Right lung (tissue), 5 donors: ENCODE measurements around the gene ZNF70. TPM values are rescaled to one million over a fixed set of nuclear protein-coding genes. Genes with fewer than 3 reads are reported as not detected.

ENCODE experiments used
- DNase-seq, 2 donors: peaks; one replicate each; pipeline ENCODE4 v3.0.0-alpha.2; 2013
- polyA plus RNA-seq, 5 donors: library from polyadenylated mRNA; unstranded; fragments of 120-200 nt; gene quantifications; one replicate each; pipeline versions ENCODE4 v1.2.1 to v1.2.3, GENCODE V29; 2013; ENCODE audit warnings: inconsistent platforms in 1 of 5, low replicate concordance in 1 of 5; ENCODE audit not compliant: insufficient read length in 5 of 5, insufficient read depth in 1 of 5

ZNF70 gene
- polyA plus RNA-seq, 5 donors, result 6.8 to 10.0 (median 7.1) TPM

DNA sequence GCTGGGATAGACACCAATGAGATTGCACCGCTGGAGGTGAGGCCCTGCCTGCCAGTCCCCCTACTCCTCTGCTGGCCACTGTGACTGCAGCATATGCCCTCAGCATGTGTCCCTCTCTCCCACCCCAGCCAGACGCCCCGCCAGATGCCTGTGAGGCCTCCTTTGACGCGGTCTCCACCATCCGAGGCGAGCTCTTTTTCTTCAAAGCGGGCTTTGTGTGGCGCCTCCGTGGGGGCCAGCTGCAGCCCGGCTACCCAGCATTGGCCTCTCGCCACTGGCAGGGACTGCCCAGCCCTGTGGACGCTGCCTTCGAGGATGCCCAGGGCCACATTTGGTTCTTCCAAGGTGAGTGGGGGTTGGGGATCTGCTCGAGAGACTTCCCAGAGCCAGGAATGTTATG lies 30.2 kb upstream of the ZNF70 start:
- no peak for DNase-seq

DNA sequence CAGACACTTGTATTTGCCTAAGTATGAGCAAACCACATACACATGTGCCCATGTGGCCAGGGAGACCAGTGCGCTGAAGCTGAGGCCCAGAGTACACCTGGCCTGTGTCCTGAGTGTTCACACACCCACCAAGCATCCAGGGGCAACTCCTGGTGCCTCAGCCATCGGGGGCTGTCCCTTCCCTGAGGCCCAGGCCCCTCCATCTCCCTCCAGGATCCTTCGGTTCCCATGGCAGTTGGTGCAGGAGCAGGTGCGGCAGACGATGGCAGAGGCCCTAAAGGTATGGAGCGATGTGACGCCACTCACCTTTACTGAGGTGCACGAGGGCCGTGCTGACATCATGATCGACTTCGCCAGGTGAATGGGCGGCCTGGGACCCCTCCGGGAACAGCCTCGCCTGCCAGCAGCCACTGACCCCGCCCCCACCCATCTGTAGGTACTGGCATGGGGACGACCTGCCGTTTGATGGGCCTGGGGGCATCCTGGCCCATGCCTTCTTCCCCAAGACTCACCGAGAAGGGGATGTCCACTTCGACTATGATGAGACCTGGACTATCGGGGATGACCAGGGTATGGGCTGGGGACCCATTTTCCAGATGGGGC lies 29.3 kb upstream of the ZNF70 start:
- DNase-seq, result no peak

DNA sequence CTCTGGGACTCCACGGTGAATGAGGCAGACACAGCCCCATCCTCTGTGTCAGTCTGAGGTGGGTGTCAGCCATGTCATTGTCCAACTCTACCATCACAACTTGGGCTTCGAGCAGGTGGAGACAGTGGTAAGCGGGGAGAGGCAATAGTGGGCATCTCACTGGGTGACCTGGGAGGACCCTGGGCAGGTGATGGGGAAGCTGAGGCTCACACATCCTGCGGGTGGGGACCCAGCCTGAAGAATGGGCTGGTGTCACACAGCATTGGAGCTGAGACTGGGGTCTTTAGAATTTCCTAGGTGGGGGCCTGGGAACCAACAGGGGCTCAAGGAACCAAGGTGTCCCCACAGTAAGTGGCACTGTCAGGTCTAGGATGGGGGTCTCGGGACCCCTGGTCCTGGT lies 28.8 kb upstream of the ZNF70 start:
- DNase-seq, result no peak

DNA sequence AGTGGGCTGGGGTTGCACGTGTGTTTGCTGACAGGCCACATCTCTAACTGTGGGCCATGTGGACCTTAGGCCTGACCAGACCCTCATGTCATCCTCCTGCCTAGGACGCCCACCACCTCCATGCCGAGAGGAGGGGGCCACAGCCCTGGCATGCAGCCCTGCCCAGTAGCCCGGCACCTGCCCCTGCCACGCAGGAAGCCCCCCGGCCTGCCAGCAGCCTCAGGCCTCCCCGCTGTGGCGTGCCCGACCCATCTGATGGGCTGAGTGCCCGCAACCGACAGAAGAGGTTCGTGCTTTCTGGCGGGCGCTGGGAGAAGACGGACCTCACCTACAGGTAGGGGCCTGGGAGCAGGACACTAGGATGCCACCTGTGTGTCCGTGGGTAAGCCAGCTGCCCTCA lies 28.2 kb upstream of the ZNF70 start:
- no peak for DNase-seq

DNA sequence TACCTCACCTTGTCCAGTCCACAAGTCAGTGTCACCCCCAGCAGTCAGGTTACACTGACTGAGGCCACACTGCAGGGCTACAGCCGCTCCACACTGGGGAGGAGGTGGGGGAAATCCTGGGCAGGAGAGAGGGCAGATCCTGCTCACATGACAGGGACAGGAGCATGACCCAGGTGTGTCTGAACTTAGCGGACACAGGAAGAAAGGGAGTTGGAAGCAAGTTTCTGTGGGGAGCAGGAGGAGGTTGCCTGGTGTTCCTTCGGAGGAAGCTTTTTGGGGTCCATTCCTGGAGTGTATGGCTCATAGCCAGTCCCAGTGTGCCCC lies 27.6 kb upstream of the ZNF70 start:
- no peak for DNase-seq

DNA sequence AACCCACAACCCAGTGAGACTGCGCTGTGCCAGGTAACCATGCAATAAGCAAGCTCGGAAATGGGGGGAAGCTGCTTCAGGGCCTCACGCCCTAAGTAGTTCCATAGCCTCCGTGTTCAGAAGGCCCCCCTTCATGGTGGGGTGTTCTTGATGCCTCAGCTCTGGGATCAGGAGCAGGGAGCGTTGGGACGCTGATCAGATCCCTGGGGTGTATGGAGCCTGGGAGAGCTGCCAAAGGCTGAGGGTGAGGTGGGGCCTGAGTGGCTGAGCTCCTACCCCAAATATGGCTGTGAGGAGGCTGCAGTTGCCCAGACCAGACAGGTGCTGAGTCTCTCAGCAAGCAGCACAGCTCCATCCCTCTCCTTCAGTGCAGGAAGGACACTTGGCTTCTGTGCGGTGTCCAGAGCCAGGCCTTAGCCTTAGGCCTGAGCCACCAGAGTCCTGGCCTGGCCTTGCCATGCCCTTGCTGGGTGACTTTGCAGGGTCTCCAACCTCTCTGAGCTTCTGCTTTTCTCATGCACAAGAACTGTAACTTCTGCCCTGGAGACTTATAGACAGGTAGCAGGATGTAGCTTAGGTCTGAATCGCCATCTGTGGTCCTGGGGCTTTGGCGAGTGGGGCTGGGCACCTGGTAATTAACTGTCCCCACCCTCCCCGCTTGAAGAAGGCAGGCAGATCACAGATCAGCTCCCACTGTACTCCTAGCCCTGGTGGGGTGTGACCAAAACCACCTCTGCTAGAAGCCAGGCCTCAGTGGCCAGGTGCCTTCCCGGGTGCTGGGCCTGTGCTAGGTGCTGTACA lies 27.1 kb upstream of the ZNF70 start:
- no peak for DNase-seq

DNA sequence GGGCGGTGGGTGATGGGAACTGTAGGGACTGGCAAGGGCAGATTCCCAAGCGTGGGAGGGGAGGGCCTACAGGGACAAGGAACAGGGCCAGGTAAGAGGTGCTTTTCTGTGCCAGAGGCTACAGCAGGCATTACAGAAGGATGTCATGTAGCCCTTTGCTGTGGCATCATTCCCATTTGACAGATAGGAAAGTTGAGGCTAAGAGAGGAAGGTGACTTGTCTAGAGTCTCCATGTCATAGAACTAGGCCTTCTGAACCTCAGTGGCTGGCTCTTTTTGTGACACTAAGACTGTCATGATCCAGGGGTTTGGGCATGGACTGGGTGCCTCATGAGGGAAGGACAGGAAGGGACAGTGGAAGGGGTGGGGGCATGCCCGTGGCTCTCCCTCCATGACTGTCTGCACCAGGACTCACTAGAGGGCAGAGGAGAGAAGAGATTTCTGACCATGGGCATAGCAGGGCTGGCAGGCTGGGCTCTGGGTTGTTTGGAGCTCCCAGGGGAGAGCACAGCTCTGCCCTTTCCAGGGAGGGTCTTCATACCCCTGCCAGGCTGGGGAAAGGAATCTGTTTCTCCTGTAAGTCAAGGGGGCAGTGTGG lies 25.0 kb upstream of the ZNF70 start:
- DNase-seq, result no peak

DNA sequence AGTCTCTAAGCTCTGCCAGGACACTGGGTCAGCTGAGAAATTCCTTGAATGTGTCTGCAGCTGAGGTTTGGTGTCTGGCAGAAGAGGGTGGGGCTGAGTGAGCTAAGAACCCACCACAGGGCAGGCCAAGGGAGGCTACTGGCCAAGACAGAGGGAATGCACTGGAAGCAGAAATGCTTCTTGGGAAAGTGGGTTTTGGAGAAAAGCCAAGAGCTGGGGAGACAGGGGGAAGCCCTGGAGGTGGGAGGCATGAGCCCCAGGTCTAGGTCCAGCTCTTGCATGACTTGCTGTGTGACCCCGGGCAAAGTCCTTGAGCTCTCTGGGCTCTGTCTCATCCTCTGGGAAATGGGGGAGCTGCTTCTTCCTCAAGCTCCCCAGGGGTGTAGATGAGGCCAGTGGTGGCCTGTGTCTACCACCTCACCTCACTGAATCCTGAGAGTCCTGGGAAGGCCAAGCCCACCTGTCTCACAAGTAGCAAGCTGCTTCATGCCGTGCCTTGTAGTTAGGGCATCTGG lies 24.1 kb upstream of the ZNF70 start:
- DNase-seq, result no peak

DNA sequence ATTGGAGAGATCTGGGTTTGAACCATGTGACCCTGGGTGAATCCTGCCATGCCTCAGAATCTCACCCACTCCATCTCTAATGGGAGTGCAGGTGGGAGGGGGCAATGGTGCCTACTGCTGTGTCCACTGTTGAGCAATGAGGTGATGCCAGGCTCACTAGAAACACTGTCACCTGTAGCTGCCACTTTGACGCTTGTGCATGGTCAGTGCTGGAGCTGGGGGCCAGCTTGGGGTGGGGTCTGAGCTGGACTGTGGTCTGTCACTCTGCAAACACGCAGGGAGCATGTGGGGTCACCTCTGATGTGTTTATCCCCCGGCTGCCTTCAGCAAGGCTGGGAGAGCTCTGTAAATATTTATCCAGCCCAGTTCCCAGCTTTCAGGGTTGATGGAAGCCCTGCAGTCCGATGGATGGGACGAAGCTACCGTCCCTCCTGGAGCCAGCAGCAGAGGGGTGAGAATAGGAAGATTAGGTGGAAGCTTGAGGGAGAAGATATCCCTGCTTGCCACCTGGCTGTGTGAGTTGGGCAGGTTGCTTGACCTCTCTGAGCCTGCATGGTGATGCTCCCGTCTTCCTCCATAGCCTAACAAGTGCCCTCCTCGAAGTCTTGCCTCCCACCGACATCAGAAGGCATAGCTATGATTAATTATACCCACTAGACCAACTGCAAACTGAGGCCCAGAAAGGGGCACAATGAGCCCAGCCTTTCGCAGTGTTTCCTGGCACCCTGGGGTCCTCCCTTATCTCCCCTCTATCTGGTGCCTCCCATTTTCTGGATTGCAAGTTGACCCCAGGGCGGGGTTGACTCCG lies 23.4 kb upstream of the ZNF70 start:
- DNase-seq, result no peak

DNA sequence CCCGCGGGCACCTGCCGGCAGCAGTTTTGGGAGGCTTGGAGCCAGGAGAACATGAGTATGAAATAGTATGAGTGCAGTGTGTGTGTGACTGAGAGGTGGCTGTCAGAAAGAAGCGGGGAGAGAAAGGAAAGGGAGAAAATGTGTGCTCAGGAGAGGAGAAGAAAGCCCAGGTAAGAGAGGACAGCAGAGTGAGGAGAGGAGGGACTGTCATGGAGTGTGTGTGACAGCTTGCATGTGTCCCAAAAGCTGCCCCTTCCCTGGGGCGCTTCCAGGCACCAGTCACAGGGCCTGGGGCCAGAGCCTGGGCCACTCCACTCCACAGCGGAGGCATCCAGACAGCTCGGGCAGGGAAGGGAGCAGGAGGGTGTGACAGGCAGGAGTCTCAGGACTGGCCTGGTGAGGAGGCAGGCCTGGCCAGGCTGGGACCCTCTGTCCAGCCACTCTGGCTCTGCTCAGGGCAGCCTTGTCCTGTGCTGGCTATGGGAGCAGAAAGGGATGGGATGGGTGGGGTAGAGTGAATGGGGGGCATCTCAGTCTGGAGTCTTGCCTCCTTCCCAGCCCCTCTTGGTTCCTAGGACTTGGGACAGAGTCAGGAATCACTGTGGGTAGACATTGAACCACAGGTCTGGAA lies 22.7 kb upstream of the ZNF70 start:
- DNase-seq, result no peak

DNA sequence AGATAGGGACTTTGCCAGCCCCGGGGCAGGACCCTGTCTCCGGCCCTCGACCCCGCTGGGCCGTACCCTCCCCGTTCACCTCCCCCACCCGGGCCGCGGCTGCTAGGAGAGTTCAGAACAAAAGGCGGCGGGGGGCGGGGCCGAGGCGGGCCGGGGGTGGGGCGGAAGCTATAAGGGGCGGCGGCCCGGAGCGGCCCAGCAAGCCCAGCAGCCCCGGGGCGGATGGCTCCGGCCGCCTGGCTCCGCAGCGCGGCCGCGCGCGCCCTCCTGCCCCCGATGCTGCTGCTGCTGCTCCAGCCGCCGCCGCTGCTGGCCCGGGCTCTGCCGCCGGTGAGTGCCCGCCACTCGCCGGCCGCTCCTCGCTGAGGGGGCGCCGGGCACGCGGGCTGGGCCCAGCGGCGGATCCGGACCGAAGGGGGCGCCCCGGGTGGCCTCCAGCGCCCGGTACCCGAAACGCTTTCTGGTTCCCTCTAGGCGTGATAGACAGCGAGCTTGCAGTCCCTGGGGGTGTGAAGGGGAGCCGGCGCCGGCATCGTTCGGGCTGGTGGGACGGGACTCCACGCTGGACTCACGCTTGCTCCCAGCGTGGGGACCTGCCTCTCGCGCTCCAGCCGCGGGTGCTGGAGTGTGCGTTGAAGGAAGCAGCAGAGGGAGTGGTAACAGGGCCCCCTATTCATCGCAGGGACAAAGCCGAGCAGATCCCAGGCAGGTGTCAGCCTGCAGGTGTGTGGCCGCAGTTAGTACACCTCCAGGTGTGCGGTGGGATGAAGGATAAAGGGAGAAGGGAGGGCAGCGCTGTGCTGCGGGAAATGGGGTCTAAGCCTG lies 21.9 kb upstream of the ZNF70 start, which contains the start of gene MMP11:
Gene MMP11 (plus strand): TSS at position 201 of the 825 bp plus-strand sequence. CDS start 22 bp downstream, at position 223.
- no peak for DNase-seq

DNA sequence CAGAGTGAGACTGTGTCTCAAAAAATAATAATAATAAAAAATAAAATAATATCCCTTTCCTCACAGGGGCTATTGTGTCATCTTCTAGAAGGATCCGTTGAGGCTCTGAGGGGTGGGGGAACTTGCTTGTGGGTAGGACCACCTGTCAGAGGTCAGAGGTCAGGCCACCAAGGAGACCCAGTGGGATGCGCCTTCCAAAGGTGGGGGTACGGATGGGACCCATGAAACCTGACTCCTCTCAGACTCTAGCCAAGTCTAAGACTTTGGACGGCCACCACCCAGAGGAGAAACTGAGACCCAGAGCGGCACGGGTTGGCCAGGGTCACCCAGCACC lies 21.4 kb upstream of the ZNF70 start:
- DNase-seq, result no peak

DNA sequence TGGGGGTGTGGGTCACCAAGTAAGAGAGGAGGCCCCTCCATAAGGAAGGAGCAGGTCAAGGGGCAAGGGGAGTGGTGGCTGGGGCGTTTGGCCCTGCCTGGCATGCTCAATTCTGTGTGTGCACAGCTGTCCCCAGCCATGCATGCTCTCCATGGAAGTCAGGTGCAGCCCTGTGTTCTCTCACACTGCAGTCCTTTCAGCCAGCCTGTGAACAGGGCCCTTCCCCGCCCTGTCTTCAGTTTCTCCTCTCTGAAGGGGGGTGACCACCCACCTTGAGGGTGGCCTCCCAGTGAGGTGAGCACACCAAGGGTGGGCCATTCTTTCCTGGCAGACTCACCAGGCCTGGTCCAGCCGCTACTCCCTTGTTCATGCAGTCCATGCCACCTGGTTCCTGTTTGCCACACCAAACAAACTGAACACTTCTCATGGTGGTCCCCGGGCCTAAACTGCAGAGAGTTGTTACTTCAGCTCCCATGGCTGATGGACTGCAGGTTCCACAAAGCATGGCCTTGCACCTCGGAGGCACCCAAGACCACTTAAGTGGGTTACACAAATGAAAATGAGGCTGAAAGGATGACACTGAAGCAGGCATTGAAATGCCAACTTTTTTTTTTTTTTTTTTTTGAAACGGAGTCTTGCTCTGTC lies 18.5 kb upstream of the ZNF70 start:
- DNase-seq, result no peak

DNA sequence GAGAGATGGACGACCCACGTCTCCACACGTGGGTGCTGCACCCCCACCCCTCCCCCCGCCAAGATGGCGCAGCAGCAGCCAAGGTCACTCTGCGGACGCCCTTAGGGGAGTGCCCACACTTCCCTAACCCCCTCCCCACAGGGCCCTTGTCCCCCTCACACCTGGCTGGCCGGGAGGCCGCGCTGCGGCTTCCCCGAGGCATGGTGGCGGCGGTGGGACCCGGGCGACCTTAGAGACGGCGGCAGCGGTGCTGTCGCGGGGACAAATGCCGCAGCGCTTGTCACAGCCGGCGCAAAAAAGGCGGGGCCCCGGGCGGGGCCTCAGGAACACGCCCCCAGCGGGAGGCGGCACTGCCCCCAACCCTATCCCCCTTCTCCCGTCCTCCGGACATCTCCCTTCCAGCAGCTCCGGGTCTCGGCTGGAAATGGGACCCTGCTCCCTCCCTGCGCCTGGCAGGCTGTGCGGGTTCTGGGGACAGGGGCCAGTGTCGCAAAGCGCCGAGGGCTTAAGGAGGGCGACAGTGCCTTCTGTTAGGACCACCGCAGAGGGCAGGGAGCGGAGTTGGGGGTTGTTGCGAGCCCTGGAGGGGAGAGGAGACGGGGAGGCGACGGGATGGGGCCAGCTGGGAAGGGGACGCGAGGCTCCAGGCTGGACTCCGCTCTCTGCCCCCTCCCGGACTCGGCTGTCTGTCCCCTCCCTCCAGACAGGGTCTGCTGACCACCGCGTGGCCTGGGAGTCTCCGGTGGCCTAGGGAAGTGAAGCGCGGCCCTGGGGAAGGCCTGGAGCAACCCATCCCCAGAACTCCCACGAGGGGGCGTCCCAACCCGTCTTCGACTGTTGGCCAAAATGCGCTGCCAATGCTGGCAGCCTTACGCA lies 17.0 kb upstream of the ZNF70 start, which contains the start of gene CHCHD10:
Gene CHCHD10 (minus strand): TSS at position 300 of the 876 bp plus-strand sequence. CDS start 98 bp downstream, at position 202.
- peak; percentile 80 for DNase-seq

DNA sequence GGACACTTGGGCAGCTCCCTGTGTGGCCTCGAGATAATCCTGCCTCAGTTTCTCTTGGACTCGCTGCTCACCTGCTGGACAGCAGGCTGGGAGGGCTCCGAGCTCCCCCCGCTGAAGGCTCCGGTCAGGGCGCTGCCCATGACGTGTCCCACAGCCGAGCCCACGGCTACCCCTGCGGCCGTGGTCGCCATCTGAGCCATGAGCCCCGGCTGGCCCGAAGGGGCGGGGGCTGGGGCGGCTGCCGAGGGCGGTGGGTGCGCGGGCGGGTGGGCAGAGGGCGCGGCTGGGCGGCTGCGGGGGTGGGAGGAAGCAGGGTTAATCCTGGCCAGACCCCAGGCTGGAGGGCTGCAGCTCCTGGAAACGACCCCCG lies 16.4 kb upstream of the ZNF70 start:
- DNase-seq, result no peak

DNA sequence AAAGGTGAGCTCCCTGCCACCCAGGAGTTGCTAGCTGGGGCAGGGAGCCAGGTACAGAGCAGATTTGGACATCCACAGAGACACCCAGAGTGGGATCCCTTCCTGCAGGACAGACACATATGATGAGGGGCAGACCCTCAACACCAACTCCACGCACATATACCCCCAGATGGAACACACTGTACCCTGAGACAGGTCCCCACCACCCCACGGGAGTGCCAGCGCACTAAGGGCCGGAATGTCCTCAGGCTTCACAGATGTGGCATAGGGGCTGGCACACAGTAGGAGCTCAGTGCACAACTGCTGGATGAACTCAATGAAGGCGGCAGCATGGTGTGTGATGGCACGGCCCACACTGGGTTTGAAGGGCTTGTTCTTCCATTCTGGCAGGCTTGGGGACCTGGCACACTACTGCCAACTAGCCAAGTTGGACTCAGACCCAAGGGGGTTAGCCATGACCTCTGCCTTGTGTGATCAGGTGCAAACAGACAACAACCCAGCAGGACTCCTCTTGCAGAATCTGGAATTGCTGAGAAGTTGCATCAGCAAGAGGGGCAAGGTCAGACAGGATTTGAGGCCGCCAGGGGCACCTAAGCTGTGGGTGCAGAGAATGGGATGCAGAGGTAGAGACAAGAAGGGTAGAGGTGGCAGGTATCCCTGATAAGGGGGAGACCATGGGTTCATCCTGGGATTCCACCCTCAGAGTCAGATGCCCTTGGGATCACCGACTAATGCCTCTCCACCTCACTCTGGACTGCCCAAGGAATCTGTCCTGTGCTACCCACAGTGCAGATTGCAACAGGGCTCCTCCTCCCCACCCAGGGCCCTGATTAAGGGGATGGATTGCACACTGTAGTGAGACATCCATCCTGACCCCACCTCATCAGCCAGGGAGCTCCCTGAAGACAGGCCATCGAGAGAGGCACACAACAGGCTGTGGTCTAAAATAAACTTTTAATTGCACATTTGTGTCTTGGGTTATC lies 14.3 kb upstream of the ZNF70 start:
- DNase-seq, result no peak

DNA sequence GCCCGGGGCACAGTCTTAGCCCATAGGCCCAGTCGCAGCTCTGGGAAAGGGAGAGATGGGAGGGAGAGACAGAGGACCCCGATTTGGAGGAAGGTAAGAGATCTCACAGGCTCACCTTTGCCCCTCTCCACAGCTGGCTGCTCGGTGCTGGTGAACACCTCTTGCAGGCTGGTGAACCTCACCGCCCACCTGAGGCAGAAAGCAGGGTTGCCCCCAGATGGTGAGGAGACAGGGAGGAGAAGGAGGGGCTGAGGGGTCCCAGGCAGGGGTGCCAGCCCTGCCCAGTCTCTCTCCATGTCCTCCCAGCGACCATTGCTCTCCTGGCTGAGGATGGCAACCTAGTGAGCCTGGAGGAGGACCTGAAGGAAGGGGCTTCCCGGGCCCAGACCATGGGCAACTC lies 13.0 kb upstream of the ZNF70 start:
- DNase-seq, result no peak

DNA sequence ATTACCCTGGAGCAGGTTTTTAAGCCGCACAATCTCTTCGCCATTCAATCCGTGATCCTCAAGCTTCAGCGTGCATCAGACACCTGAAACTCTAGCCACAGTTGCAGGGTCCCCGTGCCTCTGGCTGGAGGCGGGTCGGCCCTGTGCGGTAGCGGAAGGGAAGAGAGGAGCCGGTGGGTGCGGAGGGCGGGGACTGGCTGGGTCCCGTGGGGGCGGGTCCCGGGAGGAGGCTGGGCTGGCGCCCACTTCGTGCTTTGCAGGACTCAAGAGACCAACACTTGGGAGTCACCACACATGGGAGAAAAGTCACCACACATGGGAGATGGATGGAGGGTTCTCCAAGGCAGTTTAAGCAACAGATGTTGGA lies 12.7 kb upstream of the ZNF70 start:
- DNase-seq, result no peak
